AG10803 (cell line): ENCODE measurements around the gene ZNF3.
A peak's percentile ranks its signal among the peaks of the same experiment; 100 is the strongest.

Experiments
- DNase-seq: peaks from one replicate; pipeline ENCODE4 v3.0.0; 2010; ENCODE audit warnings: low read depth
- H3K4me3 ChIP-seq: 2 replicates; pipeline ENCODE4 v1.5.1; 2011; ENCODE audit warnings: mild to moderate bottlenecking, low read length, control low read depth
- TF ChIP-seq, protein P1 (sequence below): conservative IDR thresholded peaks from 2 replicates; pipeline ENCODE4 v1.5.1; 2011; ENCODE audit warnings: mild to moderate bottlenecking, low read length, control low read depth, inconsistent platforms

The ZNF3 gene

DNA sequence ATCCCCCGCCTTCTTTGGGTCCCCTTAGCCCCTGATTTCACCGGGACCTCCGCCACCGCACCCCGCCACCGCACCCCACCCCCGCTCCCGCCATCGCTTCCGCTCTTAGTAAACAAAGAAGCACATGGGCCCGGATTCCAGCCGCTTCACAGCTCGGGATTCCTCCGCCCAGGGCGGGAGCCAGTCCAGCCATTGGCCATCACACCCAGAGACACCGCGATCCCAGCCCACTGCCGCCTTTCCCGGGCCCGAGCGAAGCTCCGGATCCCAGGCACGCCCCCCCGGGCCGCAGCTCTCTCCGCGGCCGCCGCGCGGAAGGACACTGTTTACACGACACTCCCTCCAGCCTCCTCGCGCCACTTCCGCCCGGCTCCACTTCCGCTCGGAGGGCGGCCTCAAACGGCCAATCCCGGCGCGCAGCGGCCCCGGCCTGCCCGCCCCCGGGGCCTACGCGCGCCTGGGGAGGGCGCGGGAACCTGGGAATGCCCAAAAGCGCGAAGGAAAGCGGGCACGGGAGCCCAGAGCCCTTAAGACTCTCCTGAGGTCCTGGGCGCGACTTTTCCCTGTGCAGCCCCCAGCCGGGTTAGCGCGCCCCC, 19.0 kb upstream of the ZNF3 start:
- peak; percentile 100 for DNase-seq
- H3K4me3 ChIP-seq = peak overlapping the region; percentile 85
- TF ChIP-seq, protein P1, sequence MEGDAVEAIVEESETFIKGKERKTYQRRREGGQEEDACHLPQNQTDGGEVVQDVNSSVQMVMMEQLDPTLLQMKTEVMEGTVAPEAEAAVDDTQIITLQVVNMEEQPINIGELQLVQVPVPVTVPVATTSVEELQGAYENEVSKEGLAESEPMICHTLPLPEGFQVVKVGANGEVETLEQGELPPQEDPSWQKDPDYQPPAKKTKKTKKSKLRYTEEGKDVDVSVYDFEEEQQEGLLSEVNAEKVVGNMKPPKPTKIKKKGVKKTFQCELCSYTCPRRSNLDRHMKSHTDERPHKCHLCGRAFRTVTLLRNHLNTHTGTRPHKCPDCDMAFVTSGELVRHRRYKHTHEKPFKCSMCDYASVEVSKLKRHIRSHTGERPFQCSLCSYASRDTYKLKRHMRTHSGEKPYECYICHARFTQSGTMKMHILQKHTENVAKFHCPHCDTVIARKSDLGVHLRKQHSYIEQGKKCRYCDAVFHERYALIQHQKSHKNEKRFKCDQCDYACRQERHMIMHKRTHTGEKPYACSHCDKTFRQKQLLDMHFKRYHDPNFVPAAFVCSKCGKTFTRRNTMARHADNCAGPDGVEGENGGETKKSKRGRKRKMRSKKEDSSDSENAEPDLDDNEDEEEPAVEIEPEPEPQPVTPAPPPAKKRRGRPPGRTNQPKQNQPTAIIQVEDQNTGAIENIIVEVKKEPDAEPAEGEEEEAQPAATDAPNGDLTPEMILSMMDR = no peak

DNA sequence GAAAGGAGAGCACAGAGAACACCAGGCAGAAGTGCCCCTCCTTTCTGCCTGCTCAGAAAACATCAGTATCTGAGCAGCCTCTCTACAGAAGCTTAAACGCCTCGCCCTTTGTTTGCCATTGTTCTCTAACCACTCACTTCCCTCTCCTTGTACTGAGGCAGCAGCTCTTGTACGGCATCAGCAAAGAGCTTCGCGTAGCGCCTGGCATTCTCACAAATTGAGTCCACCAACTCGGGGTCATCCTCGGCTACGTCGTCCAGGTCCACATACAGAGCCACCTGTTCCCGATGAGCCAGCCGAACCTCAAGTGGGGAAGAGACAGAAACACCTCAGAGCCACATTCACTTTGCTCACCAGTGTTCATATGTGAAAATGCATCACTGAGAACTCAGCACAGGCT, 17.9 kb upstream of the ZNF3 start:
- peak overlapping the region; percentile 85 for H3K4me3 ChIP-seq
- DNase-seq = no peak
- TF ChIP-seq, protein P1 = no peak

DNA sequence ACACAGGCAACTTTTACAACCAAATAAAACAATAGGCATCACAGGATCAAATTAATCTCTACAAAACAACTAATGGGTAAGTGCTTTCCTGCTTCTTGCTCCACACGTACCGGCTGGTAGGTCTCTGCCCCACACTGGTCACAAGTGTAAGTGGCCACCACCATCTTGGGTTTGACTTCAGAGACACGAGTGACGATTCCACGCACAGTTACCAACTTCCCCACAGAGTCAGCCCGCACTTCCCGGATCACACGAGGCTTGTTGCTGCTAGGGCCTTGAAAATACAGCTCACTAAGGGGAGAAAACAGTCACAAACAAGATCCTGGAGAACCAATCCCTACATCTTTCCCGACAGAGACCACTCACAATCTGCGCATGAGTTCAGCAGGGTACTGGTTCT, 17.4 kb upstream of the ZNF3 start:
- no peak for DNase-seq
- TF ChIP-seq, protein P1 = no peak
- no peak overlapping the region for H3K4me3 ChIP-seq

DNA sequence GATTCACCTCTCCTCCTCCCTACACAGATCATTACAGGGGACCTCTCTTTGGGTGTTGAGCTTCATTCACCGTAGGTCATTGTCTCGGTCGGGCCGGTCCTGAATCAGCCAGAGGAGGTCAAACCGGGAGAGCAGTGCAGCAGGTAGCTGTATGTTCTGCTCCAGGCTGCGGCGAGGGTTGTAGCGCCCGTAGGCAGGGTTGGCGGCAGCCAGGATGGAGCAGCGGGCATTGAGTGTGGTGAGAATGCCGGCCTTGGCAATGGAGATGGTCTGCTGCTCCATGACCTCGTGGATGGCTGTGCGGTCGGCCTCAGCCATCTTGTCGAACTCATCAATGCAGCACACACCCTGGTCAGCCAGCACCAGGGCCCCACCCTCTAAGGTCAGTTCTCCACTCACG, 14.2 kb upstream of the ZNF3 start:
- H3K4me3 ChIP-seq = no peak overlapping the region
- TF ChIP-seq, protein P1 = no peak
- DNase-seq = no peak

DNA sequence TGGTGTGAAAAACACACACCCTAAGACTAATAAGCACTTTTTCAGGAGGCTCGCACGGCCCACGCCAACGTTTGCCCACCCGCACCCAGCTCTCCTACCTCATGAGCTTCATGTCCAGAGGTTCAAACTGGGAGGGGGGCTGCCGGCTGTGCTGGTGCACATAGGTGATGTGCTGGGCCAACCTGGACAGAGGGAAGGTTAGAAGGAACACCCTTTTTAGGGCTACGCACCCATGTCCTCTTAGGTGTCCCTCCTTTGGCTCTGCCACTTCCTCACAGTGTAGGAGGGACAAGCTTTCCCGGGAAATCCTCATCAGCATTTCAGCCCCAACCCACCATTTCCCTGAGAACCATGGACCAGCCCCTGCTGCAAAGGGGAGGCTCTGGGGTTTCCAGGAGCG, 13.8 kb upstream of the ZNF3 start:
- H3K4me3 ChIP-seq = no peak overlapping the region
- no peak for DNase-seq
- TF ChIP-seq, protein P1 = no peak

DNA sequence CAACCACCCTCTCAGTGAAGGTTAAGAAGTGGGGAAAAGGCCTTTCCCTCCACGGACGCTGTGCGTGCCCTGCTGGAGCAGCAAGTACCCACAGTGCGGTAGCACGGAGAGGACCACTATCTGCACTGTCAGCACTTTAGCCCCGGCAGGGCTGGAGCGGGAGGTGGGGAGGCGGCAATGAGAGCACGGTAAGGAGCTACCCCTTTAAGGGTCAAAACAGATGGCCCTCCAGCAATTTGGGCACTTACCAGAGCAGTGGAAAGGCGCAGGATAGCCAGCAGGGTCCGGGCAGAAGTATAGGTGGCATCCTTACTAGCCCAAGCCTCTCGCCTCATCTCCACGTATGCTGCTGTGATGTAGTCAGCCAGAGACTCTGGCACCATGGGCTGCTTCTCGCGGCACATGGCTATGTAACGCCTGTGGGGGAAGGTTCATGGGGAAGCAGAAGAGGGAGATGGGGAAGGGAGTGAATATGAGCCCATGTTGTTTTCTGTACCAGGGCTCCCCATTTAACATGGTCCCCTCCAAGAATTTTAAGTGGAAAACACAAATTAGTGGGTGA, 12.5 kb upstream of the ZNF3 start:
- no peak for DNase-seq
- TF ChIP-seq, protein P1 = no peak
- no peak overlapping the region for H3K4me3 ChIP-seq

DNA sequence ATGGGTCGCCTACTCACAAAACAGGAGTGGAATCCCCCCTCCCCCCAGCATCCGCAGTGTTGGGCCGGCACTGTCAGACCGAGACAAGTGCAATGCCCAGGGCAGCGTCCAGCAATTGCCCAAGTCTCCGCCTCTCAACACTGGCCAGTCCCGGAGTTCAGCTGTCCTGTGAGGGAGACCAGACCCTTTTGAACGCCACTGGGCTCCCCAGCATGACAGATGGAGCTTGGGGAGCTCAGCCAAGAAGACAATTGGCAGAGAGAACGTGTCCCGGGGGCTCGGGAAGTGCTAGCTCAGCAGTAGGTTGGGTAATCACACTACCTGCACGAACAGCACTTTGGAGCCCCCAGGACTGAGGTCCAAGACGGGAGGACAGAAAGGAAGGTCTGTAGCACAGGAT, 12.0 kb upstream of the ZNF3 start:
- H3K4me3 ChIP-seq = no peak overlapping the region
- no peak for DNase-seq
- TF ChIP-seq, protein P1 = no peak
